Activated CD4-positive, alpha-beta T cell treated with anti-CD3 and anti-CD28 coated beads, Interleukin-2, amount 50 U/mL, for 4 hours (primary cell): ENCODE results near the gene SGPL1.

ENCODE experiments used
- DNase-seq, 2 experiments: peaks; one replicate each; pipeline ENCODE4 v3.0.0-alpha.2; 2020

The SGPL1 gene

DNA sequence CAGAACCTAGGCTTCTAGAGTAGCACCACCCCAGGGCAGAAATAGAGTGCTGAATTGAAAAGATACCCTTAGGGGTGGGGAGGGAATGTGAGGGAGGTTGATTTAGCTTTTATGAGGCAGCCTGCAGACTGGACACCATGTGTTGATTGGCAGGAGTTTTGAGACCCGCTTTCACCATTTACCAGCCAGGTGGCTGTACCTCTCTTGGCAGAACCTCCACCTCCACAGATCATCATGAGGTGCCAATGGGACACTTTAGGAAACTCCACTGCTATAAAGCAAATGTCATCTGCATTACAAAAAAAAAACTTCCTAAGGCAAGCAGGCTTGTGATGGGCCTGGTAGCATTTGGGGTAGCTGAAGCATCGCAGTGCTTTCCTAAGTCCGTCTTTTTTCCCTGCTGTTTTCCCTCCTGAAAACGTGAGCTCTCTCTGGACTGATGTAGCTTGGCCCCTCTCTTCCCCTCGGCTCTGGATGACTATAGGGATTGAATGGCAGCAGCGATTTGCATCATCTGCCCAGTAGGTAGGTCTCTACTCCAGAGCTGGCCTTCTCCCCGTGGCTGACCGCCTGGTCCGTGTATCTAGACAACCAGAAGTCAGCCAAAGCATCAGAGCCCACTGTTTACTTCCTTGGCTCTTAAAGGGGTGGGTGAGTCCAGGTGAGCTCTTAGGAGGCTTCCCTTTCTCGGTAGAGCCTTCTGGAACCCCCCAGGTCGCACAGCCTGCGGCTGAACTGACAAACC, 71.3 kb downstream of the SGPL1 start:
- no peak for DNase-seq

DNA sequence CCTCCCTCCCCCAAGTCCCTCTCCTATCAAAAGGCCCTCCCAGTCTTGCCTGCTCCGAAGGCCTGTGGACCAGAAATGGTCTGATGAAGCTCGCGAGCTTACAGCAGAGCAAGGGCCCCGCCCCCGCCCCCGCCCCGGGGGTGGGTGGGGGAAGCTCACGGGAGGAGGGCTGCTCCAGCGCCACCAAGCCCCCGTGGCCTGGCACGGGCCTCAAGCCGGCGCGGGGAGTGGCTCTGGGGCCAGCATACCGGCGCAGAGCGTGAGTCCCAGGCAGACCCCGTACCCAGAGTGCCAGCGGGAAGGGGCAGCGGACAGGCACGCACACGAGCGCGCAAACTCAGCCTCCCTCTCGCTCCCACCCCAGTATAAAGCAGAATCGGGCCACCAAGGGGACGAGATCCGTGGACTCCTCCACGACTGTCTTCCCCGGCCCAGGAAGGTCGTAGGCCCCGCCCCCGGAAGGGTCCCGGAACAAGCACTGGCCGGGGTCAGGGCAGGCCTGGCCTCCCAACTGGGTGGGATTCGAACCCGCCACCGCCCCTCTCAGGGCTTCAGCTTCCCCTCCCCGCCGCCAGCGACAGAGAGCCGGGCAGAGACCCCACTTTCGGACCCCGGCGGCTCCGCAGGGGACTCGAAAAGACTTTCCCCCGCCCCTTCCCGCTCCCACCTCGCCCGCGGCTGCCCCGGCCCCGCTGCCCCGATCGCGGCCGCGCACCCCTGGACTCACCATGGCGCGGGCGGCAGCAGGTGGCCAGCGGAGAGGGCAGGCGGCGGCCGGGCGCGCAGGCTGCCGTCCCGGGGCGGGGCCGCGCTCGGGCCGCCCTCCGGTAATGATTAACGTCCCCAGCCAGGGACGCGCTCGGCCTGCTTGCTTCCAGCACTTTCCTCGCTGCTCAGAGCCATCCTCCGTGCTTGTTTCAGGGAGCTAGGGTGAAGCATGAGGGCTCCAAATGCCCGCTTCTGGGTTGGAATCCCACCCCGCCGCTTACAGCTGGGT, 72.4 kb downstream of the SGPL1 start, which contains the start of gene PCBD1:
Gene PCBD1 (minus strand): TSS at position 762 of the 997 bp plus-strand sequence. CDS start 32 bp downstream, at position 730.
- DNase-seq: peak; percentile 67 to 73

DNA sequence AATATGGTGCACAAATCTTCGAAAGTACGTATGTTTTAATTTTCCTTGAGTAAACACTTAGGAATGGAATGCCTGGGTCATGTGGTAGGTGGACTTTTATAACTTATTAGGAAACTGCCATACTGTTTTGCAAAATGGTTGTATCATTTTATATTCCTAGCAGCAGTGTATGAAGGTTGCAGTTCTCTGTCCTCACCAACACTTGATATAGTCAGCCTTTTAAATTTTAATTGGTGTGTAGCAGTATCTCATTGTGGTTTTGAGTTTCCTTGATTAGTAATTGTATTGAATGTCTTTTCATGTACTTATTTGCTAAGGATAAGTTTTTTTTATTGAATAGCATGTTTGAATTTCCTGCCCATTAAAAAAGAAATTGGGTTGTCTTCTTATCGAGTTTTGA, 73.5 kb downstream of the SGPL1 start:
- no peak for DNase-seq

DNA sequence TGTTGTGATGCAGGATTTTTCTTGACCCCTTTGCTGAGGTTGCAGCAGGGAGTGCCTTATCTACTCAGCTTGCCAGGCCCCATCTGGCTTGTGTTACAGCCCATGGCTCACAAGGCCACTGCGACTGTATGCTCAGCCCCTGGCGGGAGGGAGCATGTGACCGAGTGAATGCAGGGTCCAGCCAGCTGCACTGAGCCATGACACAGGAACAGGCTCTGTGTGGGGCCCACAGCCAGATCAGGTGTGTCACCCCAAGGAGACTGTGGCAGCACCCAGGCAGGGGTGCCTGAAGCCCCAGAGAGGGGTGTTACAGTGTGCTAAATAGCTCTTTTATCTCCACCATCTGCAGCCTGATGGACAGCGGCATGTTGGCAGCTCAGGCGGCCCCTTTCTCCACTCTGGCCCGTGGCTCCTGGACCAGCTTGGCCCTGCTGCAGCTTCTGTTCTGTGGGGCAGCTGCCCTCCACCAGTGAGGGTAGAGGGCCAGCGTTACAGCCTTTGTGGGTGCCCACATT, 75.2 kb downstream of the SGPL1 start:
- DNase-seq: no peak

DNA sequence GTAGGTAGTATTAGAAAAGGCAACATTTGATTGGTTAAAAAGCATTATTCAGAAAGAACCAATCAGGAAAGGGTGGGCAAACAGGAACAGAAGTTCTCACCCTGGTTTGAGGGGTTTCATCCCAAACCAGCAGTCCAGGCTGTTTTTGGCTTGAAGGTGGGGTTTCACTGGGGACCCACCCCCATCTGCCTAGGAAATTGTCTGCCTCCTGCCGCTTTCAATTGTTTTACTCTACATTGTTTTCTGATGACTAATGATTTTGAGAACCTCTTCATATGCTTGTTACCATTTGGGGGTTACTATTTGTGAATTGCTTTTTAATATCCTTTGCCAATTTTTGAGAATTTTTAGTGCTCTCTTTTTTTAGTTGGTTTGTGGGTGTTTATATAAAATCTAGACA, 75.9 kb downstream of the SGPL1 start:
- no peak for DNase-seq

DNA sequence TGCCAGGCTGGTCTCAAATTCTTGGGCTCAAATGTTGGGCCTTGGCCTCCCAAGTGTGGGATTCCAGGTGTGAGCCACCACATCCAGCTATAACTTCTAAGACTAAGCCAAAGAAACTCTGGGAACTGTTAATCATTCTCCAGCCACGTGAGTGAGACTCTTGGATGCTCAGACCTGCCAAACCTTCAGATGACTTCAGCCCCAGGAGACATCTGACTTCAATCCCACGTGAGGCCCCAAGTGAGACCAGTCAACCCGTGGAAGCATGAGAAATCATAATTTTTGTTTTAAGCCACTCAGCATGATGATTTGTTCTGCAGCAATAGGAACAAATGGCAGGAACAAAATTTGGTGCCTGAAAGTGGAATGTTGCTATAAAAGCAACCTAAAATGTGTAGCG, 76.9 kb downstream of the SGPL1 start:
- no peak for DNase-seq

DNA sequence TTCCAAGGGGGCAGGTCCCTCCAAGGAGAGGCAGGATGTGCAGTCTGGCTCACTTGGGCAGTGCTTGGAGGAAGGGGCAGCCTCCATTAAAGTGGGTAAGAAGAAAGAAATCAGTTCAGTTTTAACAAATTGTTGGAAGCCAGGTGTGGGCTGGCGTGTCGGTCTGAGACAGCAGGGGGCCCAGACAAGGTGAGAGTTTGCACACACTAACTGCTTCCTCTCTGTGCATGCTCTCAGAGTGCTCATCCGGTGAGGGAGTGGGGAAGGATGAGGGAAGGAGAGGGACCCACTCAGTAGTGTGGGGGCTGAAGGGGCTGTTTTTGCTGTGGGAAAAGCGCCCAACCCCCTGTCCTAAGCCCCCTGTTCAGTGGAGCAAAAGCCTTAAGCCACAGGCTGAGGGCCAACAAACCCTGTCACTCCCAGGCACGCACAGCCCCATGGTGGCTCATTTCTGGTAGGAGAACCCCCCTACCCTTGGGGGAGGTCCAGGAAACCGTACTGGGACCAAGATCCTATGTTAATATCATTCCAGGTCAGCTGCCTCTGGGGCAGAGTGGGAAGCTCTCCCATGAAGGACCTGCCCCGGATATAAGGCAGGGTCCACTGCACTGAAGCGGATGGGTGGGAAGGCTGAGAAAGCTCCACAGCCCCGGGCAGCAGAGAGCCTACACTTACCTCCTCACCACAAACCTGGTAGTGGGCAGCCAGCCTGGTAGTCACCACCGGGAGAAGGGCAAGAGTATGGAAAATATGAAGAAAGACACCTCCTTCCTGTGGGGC, 77.7 kb downstream of the SGPL1 start:
- no peak for DNase-seq

DNA sequence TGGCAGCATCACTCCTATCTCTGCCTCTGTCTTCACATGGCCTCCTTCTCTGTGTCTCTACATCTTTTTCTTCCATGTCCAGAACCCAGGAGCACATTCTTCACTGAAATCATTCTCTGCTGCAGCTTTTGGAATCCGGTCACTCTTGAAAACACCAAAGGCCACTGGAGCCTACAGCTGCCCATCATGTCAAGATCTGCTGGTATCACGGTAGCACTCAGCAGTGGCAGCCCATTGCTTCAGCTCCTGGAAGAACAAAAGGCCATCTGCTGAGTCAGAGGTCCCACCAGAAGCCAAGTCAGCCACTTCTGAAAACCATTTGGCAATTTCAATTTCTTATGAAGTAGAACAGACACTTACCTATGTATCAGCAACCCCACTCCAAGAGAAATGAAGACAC, 78.7 kb downstream of the SGPL1 start:
- no peak for DNase-seq

DNA sequence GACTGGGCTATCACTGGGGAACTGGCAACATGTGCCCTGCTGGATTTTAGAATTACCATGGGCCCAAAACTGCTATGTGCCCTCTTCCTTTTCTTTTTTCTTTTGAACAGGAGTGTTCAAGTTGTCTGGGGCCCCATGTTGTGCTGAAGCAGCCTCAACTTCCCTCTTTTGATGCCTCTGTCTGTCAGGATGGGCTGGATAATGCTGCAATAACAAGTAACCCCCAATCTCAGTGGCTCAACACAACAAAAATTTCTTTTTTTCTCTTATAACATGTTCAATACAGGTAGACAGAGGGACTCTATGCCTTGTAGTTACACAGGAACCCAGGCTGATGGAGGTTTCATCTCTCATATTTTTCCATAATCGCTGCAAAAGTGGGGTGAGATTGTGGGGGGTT, 80.8 kb downstream of the SGPL1 start:
- DNase-seq: no peak

DNA sequence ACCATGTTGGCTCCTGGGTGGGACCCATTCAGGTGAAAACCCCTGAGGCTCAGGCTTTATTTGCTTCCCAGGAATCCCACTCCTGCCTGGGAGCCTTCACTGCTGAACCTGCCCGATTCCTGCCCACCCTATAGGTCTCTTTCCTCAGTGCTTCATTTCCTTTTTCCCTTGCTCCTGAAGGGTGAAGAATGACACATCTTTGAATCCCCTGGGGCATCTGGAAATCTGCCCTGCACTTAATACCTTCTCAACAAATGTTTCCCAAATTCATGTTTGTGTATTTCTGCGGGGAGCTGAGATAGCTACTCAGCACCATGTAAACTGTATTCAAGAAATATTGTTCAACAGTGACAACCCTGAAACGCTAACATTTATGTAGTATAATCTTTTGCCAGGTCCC, 82.9 kb downstream of the SGPL1 start:
- DNase-seq: no peak

DNA sequence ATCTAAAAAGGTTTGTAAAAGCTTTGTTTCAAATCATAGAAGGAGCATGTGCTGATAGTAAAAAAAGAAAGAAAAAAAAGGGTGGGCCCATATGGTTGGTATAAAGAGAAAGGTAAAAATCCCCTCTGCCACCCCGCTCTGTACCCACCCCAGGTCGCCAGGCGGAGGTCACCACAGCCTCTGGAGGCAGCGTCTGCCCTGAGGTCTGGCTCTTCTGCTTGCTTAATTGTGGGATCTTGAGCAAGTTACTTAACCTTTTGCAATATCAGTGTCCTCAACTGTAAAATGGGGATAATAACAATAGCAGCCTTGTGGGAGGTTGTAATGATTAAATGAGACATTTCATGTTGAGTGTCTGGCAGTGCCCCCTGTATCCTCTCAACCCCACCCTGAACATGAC, 83.3 kb downstream of the SGPL1 start:
- no peak for DNase-seq

DNA sequence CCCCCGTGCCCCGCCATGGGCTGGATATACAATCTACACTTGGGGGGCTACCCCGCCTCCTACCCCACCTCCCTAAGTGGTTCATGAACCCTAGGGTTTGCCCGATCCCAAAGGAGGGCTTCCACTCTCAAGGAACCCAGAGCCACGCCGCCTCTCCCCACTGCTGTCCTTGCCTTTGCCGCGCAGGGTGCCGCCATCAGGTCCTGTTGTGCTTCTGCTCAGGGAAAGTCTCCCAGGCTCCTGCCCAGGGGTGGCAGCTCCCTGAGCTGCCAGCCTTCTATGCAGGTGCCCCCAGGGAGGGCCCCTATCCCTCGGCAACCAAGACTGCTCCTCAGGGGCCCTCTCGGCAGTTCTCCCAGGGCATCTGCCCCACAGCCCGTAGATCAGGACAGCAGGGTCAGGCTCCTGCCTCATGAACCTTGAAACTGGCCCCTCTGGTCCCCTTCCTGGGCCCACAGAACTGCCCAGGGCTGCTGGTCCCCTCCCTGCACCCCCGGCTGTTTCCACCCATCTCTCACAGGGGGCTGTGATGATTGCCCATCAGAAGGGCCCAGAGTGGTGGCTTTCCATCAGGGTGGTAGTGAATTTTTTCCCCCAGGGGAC, 85.6 kb downstream of the SGPL1 start:
- no peak for DNase-seq

DNA sequence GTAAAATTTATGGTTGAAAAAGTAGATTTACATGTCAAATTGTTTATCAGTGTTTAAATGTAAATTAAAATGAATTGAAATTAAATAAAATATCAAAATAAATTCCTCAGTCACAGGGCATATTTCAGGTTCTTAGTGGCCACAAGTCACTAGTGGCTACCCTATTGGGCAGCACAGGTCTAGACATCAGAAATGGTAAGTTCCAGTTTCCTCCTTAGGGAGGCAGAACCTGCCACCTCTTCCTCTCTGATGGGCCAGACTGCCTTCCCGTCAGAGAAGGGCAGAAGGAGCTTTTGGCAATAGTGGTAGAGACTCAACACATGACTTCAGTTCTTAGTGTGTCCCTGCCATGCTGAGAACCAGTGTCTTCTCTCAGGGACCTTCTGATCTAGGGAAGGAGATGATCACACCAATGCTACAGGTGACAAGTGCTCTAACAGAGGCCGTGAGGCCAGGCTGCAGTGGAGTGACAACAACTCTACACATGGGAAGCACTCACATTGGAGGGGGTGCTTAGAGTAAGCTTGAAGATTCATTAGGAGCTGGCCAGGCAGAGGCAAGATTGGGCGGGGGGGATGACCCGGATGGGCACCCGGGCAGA, 87.0 kb downstream of the SGPL1 start:
- DNase-seq: no peak

DNA sequence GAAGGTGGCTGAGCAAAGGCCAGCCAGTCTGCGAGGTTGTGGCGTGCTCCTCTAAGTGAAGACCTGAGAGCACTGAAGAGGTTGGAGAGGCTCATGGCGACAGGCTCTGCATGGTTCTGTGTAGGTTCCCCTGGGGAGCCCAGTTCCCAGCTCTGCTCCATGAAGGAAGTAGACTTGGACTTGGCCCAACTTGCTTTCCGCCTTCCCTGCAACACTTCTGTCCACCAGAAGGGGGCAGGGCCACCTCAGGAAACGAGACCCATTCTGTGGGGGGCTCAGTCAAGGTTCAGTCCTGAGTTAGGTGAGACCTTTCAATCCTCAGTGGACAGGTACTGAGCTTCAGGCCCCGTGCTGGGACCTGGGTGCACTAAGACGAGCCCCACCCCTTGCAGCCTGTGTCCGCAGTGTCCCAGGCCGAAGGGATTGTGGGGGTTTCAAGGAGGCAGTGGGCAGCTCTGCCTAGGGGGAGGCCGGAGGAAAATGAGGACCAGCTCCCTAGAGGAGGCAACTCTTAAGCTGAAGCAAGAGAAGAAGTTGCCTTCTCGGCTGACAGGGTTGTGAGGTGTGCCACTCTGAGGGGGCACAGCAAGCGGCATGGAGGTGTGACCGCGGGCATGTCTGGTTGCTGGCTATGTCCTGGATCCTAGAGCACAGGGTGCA, 87.6 kb downstream of the SGPL1 start:
- DNase-seq: no peak

DNA sequence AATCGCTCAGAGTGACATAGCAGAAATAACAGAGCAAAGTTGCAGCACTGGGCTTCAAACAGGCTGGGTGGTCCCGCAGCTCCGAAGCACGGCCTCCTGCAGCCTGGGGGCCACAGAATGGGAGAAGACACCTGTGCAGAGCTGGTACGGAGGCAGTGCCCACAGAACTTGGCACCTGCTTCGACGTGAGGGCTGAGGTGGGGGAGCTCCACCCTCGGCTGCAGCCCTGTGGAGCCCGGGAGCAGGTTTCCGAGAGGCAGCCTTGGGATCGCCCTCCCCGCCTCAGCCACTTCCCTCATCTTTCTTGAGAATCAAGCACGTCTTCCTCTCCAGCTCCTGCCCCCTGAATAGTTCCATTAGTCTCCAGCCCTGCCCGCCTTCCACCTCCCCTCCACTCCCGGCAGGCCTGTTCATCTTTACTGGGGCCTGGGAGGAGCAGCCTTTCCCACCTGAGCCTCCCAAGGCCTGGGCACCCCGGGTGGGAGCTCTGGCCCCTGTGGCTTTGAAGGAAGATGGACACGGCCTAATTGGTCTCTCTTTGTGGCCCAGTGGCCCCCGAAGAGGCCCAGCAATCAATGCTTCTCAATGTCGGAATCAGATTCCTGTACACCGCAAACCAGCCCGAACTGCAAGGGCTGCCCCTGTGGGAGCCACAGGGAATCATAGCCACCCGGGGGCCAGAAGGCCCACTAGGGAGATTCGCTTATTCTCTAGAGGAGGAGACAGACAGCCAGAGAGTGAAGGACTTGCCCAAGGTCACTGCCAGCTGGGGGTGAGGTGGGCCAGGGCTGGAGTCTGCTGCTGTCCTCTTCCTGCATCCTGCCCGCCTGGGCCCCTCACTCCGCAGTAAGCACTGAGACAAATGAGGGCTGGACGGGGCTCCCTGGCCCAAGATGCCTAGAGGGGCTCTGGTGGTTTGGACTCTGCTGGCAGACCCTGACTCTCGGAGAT, 89.6 kb downstream of the SGPL1 start:
- no peak for DNase-seq

DNA sequence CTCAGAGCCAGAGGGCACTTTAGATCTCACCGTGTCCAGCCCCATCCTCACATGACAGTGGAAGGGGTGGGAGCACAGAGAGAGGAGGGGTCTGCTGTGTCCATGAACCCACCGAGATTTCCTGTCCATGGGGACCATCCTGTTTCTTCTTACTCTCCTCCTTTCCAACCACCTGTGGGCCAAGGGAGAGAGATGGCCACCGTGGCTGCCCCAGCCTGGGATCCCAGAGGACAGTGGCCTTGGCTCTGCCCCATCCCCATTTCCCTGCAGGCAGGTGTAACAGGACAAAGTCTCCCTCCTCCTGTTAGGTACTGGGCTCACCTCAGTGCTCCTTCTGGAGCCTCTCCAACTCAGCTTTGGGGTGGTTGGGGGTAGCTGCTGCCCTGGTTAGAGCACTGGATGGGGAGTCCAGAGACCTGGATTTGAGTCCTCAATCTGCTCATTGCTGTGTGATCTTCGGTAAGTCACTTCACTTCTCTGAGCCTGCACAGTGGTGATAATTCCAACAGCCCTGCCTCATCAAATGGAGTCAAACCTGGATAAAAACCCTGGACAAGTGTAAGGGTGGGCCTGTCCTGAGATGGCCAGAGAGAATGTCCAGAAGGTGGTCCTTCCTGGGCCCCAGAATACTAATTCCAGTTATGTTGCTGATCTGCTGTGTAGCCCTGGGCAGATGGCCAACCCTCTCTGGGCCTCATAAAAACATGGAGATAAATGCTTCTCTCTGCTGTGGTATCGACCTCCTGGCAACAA, 90.5 kb downstream of the SGPL1 start:
- no peak for DNase-seq

DNA sequence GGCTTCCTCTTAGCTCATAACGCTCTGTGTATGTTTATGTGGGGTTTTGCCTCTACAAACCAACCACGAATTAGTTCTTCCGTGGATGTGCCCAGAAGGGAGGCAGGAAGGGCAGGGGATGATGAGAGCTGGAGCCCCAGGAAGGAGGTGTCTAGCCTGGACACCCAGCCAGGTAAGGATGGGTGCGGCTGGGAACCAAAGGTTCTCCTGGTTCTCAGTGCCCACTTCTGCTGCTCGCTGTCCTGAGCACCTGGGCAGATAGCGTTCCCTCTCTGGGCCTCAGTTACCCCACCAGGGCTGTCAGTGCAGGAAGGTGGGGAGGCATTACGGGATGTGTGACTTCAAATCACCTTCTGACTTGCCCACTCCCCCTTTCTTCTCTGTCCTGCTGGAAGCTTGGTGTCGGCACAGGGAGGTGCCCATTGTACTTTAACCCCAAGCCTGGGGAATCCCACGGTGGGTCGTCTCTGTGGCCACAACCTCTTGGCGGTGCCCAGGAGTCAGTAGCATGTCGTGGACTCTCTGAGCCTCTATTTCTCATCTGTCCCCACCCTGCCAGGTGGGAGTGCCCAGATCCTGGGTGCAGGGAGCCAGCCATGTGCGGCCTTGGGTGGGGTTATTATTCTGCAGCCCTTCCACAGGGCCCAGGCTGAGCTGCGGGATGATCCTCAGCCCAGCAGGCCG, 91.3 kb downstream of the SGPL1 start:
- no peak for DNase-seq

DNA sequence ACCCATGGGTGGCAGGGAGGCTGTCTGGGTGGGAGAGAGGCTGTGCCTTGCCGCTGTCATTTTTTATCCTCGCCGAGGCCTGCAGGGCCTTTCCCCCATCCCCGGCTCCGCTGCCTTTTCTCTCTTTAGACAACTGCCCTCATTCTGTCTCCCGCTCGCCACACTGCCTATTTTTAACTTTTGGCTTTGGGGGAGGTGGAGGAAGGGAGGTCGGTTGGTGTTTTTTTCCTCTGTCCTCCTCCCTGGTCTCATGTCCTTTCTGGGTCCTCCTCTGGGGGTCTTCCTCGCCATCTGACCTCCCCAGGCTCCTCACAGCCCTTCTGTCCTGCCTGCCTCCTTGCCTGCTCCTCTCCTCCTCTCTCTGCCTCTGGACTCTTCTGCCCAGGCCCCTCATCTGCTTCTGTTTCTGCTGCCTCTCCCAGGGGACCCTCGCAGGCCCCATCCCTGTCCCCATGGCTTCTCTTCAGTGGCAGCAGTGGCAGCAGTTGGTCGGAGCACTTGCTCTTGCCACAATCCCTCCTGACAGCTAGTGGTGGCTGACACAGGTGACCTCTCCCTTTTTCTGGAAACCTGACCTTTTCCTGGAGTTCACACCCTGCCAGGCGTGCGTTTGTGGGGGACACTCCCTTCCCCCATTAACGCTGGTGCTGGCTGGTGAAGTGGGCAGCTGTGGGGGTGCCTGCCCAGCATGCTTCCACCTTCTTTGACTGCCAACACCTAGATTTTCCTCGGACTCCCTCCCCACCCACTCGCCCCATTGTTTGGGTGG, 92.1 kb downstream of the SGPL1 start:
- no peak for DNase-seq
